ENCODE measurements around the gene CHSY1.

CHSY1 gene

GRCh38 chr15:101170568-101171350, 81.1 kb downstream of the CHSY1 start:
- DNase-seq (ENCODE audit: low read depth): no peak

- DNase-seq (ENCODE audit: low read depth): no peak
Observed at GRCh38 chr15:101169495-101170071, 82.3 kb downstream of the CHSY1 start.

- DNase-seq (ENCODE audit: low read depth): no peak
Observed at GRCh38 chr15:101168898-101169494, 82.9 kb downstream of the CHSY1 start.

- DNase-seq (ENCODE audit: low read depth): no peak
Observed at GRCh38 chr15:101168463-101168824, 83.4 kb downstream of the CHSY1 start.

- peak; percentile 19 for DNase-seq (ENCODE audit: low read depth)
Observed at GRCh38 chr15:101167753-101168462, 83.9 kb downstream of the CHSY1 start.

- DNase-seq (ENCODE audit: low read depth): no peak
Observed at GRCh38 chr15:101167411-101167752, 84.5 kb downstream of the CHSY1 start.

GRCh38 chr15:101165905-101166471, 85.9 kb downstream of the CHSY1 start:
- DNase-seq (ENCODE audit: low read depth): no peak

- DNase-seq (ENCODE audit: low read depth): no peak
Observed at GRCh38 chr15:101162701-101163483, 89.0 kb downstream of the CHSY1 start.

GRCh38 chr15:101161656-101162055, 90.2 kb downstream of the CHSY1 start:
- no peak for DNase-seq (ENCODE audit: low read depth)

GRCh38 chr15:101159936-101160815, 91.7 kb downstream of the CHSY1 start:
- no peak for DNase-seq (ENCODE audit: low read depth)

- no peak for DNase-seq (ENCODE audit: low read depth)
Observed at GRCh38 chr15:101159096-101159935, 92.5 kb downstream of the CHSY1 start.

- DNase-seq (ENCODE audit: low read depth): no peak
Observed at GRCh38 chr15:101158166-101159095, 93.4 kb downstream of the CHSY1 start.

- no peak for DNase-seq (ENCODE audit: low read depth)
Observed at GRCh38 chr15:101157721-101158120, 94.1 kb downstream of the CHSY1 start.

GRCh38 chr15:101156509-101157159, 95.2 kb downstream of the CHSY1 start:
- DNase-seq (ENCODE audit: low read depth): no peak

- no peak for DNase-seq (ENCODE audit: low read depth)
Observed at GRCh38 chr15:101156061-101156460, 95.8 kb downstream of the CHSY1 start.

- no peak for DNase-seq (ENCODE audit: low read depth)
Observed at GRCh38 chr15:101153801-101154656, 97.8 kb downstream of the CHSY1 start.

- DNase-seq (ENCODE audit: low read depth): no peak
Observed at GRCh38 chr15:101152914-101153313, 98.9 kb downstream of the CHSY1 start.

All from stimulated activated CD8-positive, alpha-beta memory T cell treated with anti-CD3 and anti-CD28 coated beads, Interleukin-12 subunit alpha, Interleukin-12 subunit beta, amount 100 ng/mL, for 4 hours (primary cell).